Left ventricle myocardium inferior (tissue), 1 donor: Measurements from ENCODE around the gene CASR. TPM values are rescaled to one million over a fixed set of nuclear protein-coding genes. Genes with fewer than 3 reads are reported as not detected.
"Not testable (repeated sequence)": the region's sequence is repeated elsewhere in the genome, so short reads cannot be mapped to it uniquely, and the experiment has no call there.

Experiments used
- DNase-seq: peaks from one replicate; pipeline ENCODE4 v3.0.0-alpha.2; 2020
- H3K27ac ChIP-seq: fragments of 200-600 bp; replicated peaks from 2 replicates; pipeline ENCODE4 v1.8.0; 2021
- H3K27me3 ChIP-seq: fragments of 200-600 bp; 2 replicates; pipeline ENCODE4 v1.8.0; 2021; ENCODE audit warnings: low read depth
- H3K36me3 ChIP-seq: fragments of 200-600 bp; 2 replicates; pipeline ENCODE4 v1.8.0; 2021
- H3K4me1 ChIP-seq: fragments of 200-600 bp; 2 replicates; pipeline ENCODE4 v1.8.0; 2021
- H3K4me3 ChIP-seq: fragments of 200-600 bp; 2 replicates; pipeline ENCODE4 v1.8.0; 2021; ENCODE audit warnings: mild to moderate bottlenecking, moderate library complexity
- H3K9me3 ChIP-seq: fragments of 200-600 bp; replicated peaks from 2 replicates; pipeline ENCODE4 v1.8.0; 2021
- CTCF ChIP-seq: fragments of 200-600 bp; IDR thresholded peaks from 2 replicates; pipeline ENCODE4 v1.8.0; 2021; ENCODE audit warnings: antibody characterized with exemption, mild to moderate bottlenecking, borderline replicate concordance
- intact Hi-C: fragments of 100-400 bp; cut with micrococcal nuclease; formaldehyde crosslinking; loops from one replicate; pipeline ENCODE4 v1.11.0; 2022
- total RNA-seq: library from RNA; stranded (reverse); fragmentation: NEBNext Ultra II Directional; extraction: Animal tissue kit (Norgen Biotek cat#: 25700); gene quantifications from one replicate; pipeline ENCODE4 v1.2.1, GENCODE V29; 2021
- donor health status: DM: no; HTN: yes; CAD: no; lungs with severe emphysema.

The CASR gene
- total RNA-seq, 1 donor from 2014 or later = not detected

- TF ChIP-seq CTCF = no peak
- no peak for DNase-seq
- Histone ChIP-seq H3K4me1 (no peaks in the 10 kb centered on the region), H3K27ac (no peak overlapping the region), H3K36me3 (no peaks in the 10 kb centered on the region), H3K27me3 (peaks cover 6% of the 10 kb centered on the region), H3K9me3 (no peaks in the 10 kb centered on the region), H3K4me3 (no peak overlapping the region)
- intact Hi-C loops = no loop called here
These were observed 16.1 kb downstream of the CASR start for GRCh38 chr3:122199552-122199951.

- intact Hi-C loops = no loop called here
- no peaks in the 10 kb centered on the region for H3K36me3 ChIP-seq
- no peaks in the 10 kb centered on the region for H3K9me3 ChIP-seq
- no peak overlapping the region for H3K4me3 ChIP-seq
- peaks cover 6% of the 10 kb centered on the region for H3K27me3 ChIP-seq
- no peak overlapping the region for H3K27ac ChIP-seq
- DNase-seq = no peak
- no peak for TF ChIP-seq CTCF
- no peaks in the 10 kb centered on the region for H3K4me1 ChIP-seq
These were observed 17.2 kb downstream of the CASR start for GRCh38 chr3:122200661-122201060.

GRCh38 chr3:122201476-122201875 is 18.0 kb downstream of the CASR start:
- H3K4me1 ChIP-seq, H3K4me3 ChIP-seq, H3K27ac ChIP-seq, H3K27me3 ChIP-seq, H3K9me3 ChIP-seq, H3K36me3 ChIP-seq, intact Hi-C loops, DNase-seq: not testable (repeated sequence)

- peaks cover 15% of the 10 kb centered on the region for H3K27me3 ChIP-seq
- no peak overlapping the region for H3K4me3 ChIP-seq
- intact Hi-C loops = no loop called here
- H3K4me1 ChIP-seq = no peaks in the 10 kb centered on the region
- DNase-seq = no peak
- no peaks in the 10 kb centered on the region for H3K36me3 ChIP-seq
- no peak overlapping the region for H3K27ac ChIP-seq
- TF ChIP-seq CTCF = no peak
- no peaks in the 10 kb centered on the region for H3K9me3 ChIP-seq
These were observed 25.1 kb downstream of the CASR start for GRCh38 chr3:122208579-122208978.

- DNase-seq = no peak
- Histone ChIP-seq H3K27ac (no peak overlapping the region), H3K36me3 (no peaks in the 10 kb centered on the region), H3K27me3 (peaks cover 24% of the 10 kb centered on the region), H3K4me3 (no peak overlapping the region), H3K4me1 (no peaks in the 10 kb centered on the region), H3K9me3 (no peaks in the 10 kb centered on the region)
- no peak for TF ChIP-seq CTCF
- intact Hi-C loops = no loop called here
These were observed 30.2 kb downstream of the CASR start for GRCh38 chr3:122213650-122214049.

- intact Hi-C loops = no loop called here
- TF ChIP-seq CTCF = no peak
- Histone ChIP-seq H3K27ac (no peak overlapping the region), H3K4me3 (no peak overlapping the region), H3K27me3 (peaks cover 32% of the 10 kb centered on the region), H3K36me3 (no peaks in the 10 kb centered on the region), H3K9me3 (no peaks in the 10 kb centered on the region), H3K4me1 (no peaks in the 10 kb centered on the region)
- DNase-seq = no peak
These were observed 31.2 kb downstream of the CASR start for GRCh38 chr3:122214711-122215110.
